Activated CD4-positive, alpha-beta T cell treated with anti-CD3 and anti-CD28 coated beads, Interleukin-2, amount 10 ng/mL, durations not matched to agents 7 days and 5 days (primary cell): Measurements from ENCODE around the gene UNC5C. TPM values are rescaled to one million over a fixed set of nuclear protein-coding genes. Genes with fewer than 3 reads are reported as not detected.

Experiments used
- CTCF ChIA-PET: fragments of 350-600 bp; sonication (Branson Sonifier 250); formaldehyde crosslinking; loops from one replicate; lab custom pipeline; 2021; ENCODE audit warnings: antibody characterized with exemption; lab: Charles Lee
- POLR2A ChIA-PET: fragments of 350-600 bp; sonication (Branson Sonifier 250); formaldehyde crosslinking; loops from one replicate; lab custom pipeline; 2021; ENCODE audit warnings: antibody characterized with exemption; lab: Charles Lee
- DNase-seq: peaks from one replicate; pipeline ENCODE4 v3.0.0-alpha.2; 2020
- H3K27ac Mint-ChIP-seq: one replicate; pipeline ENCODE4 v1.8.0; 2021; ENCODE audit warnings: mild to moderate bottlenecking, moderate library complexity, mixed read lengths
- H3K27me3 Mint-ChIP-seq: one replicate; pipeline ENCODE4 v1.8.0; 2021; ENCODE audit warnings: mixed read lengths
- H3K36me3 Mint-ChIP-seq: one replicate; pipeline ENCODE4 v1.8.0; 2021; ENCODE audit warnings: low read depth, mixed read lengths
- H3K4me1 Mint-ChIP-seq: one replicate; pipeline ENCODE4 v1.8.0; 2021; ENCODE audit warnings: mixed read lengths
- H3K4me3 Mint-ChIP-seq: one replicate; pipeline ENCODE4 v1.8.0; 2021; ENCODE audit warnings: mild to moderate bottlenecking, moderate library complexity, mixed read lengths
- H3K9me3 Mint-ChIP-seq: one replicate; pipeline ENCODE4 v1.8.0; 2021; ENCODE audit warnings: mixed read lengths
- total RNA-seq, 2 experiments: library from RNA; stranded (reverse); gene quantifications; one replicate each; pipeline ENCODE4 v1.2.3, GENCODE V29; 2021

The UNC5C gene
- total RNA-seq, 2 experiments from 2014 or later = not detected

- no peaks in the 10 kb centered on the region for H3K36me3 Mint-ChIP-seq
- H3K4me1 Mint-ChIP-seq = no peaks in the 10 kb centered on the region
- no peak overlapping the region for H3K27ac Mint-ChIP-seq
- no peak overlapping the region for H3K4me3 Mint-ChIP-seq
- ChIA-PET CTCF (no interaction called here), POLR2A (no interaction called here)
- DNase-seq = no peak
- H3K27me3 Mint-ChIP-seq = peaks cover 3% of the 10 kb centered on the region
- H3K9me3 Mint-ChIP-seq = no peaks in the 10 kb centered on the region
Observed at GRCh38 chr4:95388911-95389310, 159.9 kb downstream of the UNC5C start.

DNA sequence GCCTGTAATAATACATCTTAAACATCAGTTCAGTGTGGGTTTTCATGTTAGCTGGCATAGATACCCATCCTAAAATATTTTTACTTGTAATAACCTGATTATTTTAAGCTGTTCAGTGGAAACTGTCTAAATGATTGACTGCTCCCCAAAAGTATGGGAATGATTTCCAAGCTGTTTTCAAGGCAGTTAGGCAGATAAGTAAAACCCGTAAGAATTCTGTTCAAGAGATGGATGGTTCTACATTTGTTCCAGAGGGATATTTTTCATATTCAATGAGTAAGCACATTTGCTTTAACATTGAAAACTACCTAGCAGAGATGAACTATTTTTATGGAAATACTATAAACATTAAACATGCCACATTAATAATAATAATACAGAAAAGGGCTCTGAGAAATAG is 161.1 kb downstream of the UNC5C start:
- H3K4me3 Mint-ChIP-seq = no peak overlapping the region
- no peaks in the 10 kb centered on the region for H3K9me3 Mint-ChIP-seq
- CTCF ChIA-PET = no interaction called here
- no peaks in the 10 kb centered on the region for H3K36me3 Mint-ChIP-seq
- H3K27ac Mint-ChIP-seq = no peak overlapping the region
- no peak for DNase-seq
- POLR2A ChIA-PET = no interaction called here
- H3K27me3 Mint-ChIP-seq = no peaks in the 10 kb centered on the region
- no peaks in the 10 kb centered on the region for H3K4me1 Mint-ChIP-seq

GRCh38 chr4:95386410-95386809 is 162.4 kb downstream of the UNC5C start:
- H3K9me3 Mint-ChIP-seq = no peaks in the 10 kb centered on the region
- no peaks in the 10 kb centered on the region for H3K27me3 Mint-ChIP-seq
- no peak for DNase-seq
- ChIA-PET CTCF (no interaction called here), POLR2A (no interaction called here)
- no peak overlapping the region for H3K27ac Mint-ChIP-seq
- no peaks in the 10 kb centered on the region for H3K4me1 Mint-ChIP-seq
- no peak overlapping the region for H3K4me3 Mint-ChIP-seq
- no peaks in the 10 kb centered on the region for H3K36me3 Mint-ChIP-seq

- Mint-ChIP-seq H3K27ac (no peak overlapping the region), H3K27me3 (no peaks in the 10 kb centered on the region), H3K4me1 (no peaks in the 10 kb centered on the region), H3K36me3 (no peaks in the 10 kb centered on the region), H3K9me3 (no peaks in the 10 kb centered on the region), H3K4me3 (no peak overlapping the region)
- ChIA-PET CTCF (interaction anchor here (0.6 to 1.3 kb wide), 4 partner anchors 18 to 1026 kb away, joined by 3 to 4 read pairs (median 4); no protein-coding TSS in a partner anchor), POLR2A (no interaction called here)
- no peak for DNase-seq
Observed at GRCh38 chr4:95381843-95382580, 166.8 kb downstream of the UNC5C start.

- POLR2A ChIA-PET = no interaction called here
- Mint-ChIP-seq H3K9me3 (no peaks in the 10 kb centered on the region), H3K4me3 (no peak overlapping the region), H3K36me3 (no peaks in the 10 kb centered on the region), H3K27ac (no peak overlapping the region), H3K27me3 (no peaks in the 10 kb centered on the region), H3K4me1 (no peaks in the 10 kb centered on the region)
- CTCF ChIA-PET = no interaction called here
- no peak for DNase-seq
Observed at GRCh38 chr4:95379633-95380032, 169.1 kb downstream of the UNC5C start.

GRCh38 chr4:95377366-95377900 is 171.3 kb downstream of the UNC5C start:
- H3K9me3 Mint-ChIP-seq = no peaks in the 10 kb centered on the region
- DNase-seq = no peak
- ChIA-PET POLR2A (no interaction called here), CTCF (no interaction called here)
- H3K27ac Mint-ChIP-seq = no peak overlapping the region
- H3K27me3 Mint-ChIP-seq = no peaks in the 10 kb centered on the region
- no peaks in the 10 kb centered on the region for H3K36me3 Mint-ChIP-seq
- no peaks in the 10 kb centered on the region for H3K4me1 Mint-ChIP-seq
- H3K4me3 Mint-ChIP-seq = no peak overlapping the region

- no peak for DNase-seq
- no peak overlapping the region for H3K27ac Mint-ChIP-seq
- H3K4me1 Mint-ChIP-seq = no peaks in the 10 kb centered on the region
- H3K36me3 Mint-ChIP-seq = no peaks in the 10 kb centered on the region
- no peaks in the 10 kb centered on the region for H3K27me3 Mint-ChIP-seq
- no peaks in the 10 kb centered on the region for H3K9me3 Mint-ChIP-seq
- H3K4me3 Mint-ChIP-seq = no peak overlapping the region
- ChIA-PET POLR2A (no interaction called here), CTCF (no interaction called here)
Observed at GRCh38 chr4:95371476-95372224, 177.1 kb downstream of the UNC5C start.

DNA sequence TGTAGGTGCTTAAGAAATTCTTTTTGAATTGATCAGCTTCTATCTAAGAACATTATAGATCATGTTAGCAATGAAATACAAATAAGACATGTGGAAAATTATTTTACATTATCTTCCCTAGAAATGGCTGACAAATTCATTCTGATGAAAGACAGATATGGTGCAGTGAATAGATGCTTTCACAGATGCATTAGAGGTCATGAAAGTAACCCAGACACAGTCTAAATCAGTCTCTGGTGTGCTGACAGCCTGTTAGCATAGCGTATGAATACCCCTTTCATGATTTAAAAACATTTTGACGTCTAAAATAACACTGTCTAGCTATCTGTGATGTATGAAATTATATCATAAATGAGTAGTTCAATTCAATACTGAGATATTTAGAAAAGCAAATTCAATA is 180.9 kb downstream of the UNC5C start:
- DNase-seq = no peak
- H3K9me3 Mint-ChIP-seq = no peaks in the 10 kb centered on the region
- H3K27me3 Mint-ChIP-seq = no peaks in the 10 kb centered on the region
- CTCF ChIA-PET = no interaction called here
- H3K4me3 Mint-ChIP-seq = no peak overlapping the region
- H3K36me3 Mint-ChIP-seq = no peaks in the 10 kb centered on the region
- peaks cover 2% of the 10 kb centered on the region for H3K4me1 Mint-ChIP-seq
- no peak overlapping the region for H3K27ac Mint-ChIP-seq
- POLR2A ChIA-PET = no interaction called here

DNA sequence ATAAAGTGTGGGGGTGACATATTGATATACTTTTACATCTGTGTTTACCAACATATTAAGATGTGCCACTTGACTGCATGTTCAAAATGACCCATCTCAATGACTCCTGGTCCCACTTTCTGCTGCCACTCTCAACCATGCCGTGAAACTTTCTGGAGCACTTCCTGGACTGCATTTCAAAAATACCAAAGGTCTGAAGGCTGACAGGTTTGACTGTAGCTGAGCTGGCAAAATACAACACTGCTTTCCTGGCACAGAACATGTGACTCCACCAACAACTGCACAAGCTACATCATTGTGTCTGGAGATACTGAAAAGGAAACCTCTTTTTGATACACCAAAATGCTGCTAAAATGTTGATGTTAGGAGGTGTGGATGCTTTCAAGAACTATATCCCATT is 184.8 kb downstream of the UNC5C start:
- Mint-ChIP-seq H3K27ac (no peak overlapping the region), H3K4me1 (peaks cover 2% of the 10 kb centered on the region), H3K27me3 (no peaks in the 10 kb centered on the region), H3K4me3 (no peak overlapping the region), H3K9me3 (no peaks in the 10 kb centered on the region), H3K36me3 (no peaks in the 10 kb centered on the region)
- CTCF ChIA-PET = no interaction called here
- DNase-seq = no peak
- POLR2A ChIA-PET = no interaction called here

GRCh38 chr4:95363559-95363925 is 185.2 kb downstream of the UNC5C start:
- Mint-ChIP-seq H3K27ac (no peak overlapping the region), H3K4me1 (peaks cover 2% of the 10 kb centered on the region), H3K9me3 (no peaks in the 10 kb centered on the region), H3K36me3 (no peaks in the 10 kb centered on the region), H3K4me3 (no peak overlapping the region), H3K27me3 (no peaks in the 10 kb centered on the region)
- ChIA-PET POLR2A (no interaction called here), CTCF (no interaction called here)
- no peak for DNase-seq

DNA sequence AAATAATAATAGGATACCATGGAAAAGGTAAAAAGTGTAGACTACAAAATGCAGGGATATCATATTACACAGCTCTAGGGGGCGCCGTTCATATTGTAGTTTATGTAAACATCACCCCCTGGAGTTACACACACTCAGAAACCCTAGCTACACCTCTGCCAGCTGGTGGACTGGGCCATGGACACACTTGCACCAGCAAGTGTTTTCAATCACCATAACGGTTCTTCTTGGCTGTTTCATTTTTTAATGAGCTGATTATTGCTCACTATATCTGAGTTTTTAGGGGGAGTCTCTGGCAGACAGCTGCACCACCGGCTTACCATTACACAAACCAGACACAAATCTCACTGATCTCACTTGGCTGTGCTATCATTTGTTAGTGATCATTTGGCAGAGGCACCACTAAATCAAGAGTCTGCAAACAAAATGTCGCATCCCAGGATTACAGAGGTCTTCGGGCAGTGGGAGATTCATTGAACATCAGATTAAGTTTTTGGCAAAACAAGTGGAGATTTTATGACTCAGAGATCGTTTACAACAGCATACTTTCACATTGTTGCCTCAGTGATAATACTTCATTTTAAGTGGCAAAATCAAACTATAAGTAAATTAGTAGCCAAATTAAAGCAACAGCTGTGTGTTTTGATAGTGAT is 185.7 kb downstream of the UNC5C start:
- DNase-seq = no peak
- no peaks in the 10 kb centered on the region for H3K36me3 Mint-ChIP-seq
- no peak overlapping the region for H3K4me3 Mint-ChIP-seq

DNA sequence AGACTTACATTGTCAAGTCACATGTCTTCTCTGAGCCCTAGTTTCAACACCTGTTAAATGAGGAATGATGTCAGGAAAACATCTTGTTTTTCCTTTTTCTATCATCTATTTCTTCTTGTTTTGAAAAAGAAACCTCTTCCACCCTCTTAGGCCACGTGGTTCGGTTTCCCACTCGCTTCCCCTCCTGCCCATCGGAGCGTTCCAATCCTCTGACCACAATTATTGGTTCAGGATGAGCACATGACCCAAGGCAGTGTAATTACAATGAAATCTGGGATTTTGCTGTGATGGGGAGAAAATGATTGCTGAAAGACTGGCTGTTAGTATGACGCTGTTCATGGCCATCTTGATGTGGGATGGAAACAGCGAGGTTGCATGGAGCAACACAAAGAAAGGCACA is 186.7 kb downstream of the UNC5C start:
- ChIA-PET CTCF (no interaction called here), POLR2A (no interaction called here)
- Mint-ChIP-seq H3K9me3 (no peaks in the 10 kb centered on the region), H3K4me3 (no peak overlapping the region), H3K27me3 (no peaks in the 10 kb centered on the region), H3K36me3 (no peaks in the 10 kb centered on the region), H3K27ac (no peak overlapping the region), H3K4me1 (peaks cover 2% of the 10 kb centered on the region)
- DNase-seq = no peak

More for the DNA sequence above, 185.7 kb downstream of the UNC5C start:
- ChIA-PET CTCF (no interaction called here), POLR2A (no interaction called here)
- Mint-ChIP-seq H3K27me3 (no peaks in the 10 kb centered on the region), H3K27ac (no peak overlapping the region), H3K9me3 (no peaks in the 10 kb centered on the region), H3K4me1 (peaks cover 2% of the 10 kb centered on the region)

- no peak for DNase-seq
- Mint-ChIP-seq H3K9me3 (no peaks in the 10 kb centered on the region), H3K27ac (no peak overlapping the region), H3K27me3 (no peaks in the 10 kb centered on the region), H3K4me3 (no peak overlapping the region), H3K36me3 (no peaks in the 10 kb centered on the region), H3K4me1 (peaks cover 2% of the 10 kb centered on the region)
- ChIA-PET CTCF (no interaction called here), POLR2A (no interaction called here)
Observed at GRCh38 chr4:95361696-95361965, 187.1 kb downstream of the UNC5C start.
